HG02642 (cell line): ENCODE results near the gene WFDC6.
"Not testable (repeated sequence)": the region's sequence is repeated elsewhere in the genome, so short reads cannot be mapped to it uniquely, and the experiment has no call there.

ENCODE experiments used
- ATAC-seq: cut with Tn5 transposase; IDR thresholded peaks from one replicate; pipeline ENCODE4 v1.9.1; 2021; ENCODE audit warnings: mild to moderate bottlenecking; ENCODE audit not compliant: unreplicated experiment, poor library complexity

Gene WFDC6

DNA sequence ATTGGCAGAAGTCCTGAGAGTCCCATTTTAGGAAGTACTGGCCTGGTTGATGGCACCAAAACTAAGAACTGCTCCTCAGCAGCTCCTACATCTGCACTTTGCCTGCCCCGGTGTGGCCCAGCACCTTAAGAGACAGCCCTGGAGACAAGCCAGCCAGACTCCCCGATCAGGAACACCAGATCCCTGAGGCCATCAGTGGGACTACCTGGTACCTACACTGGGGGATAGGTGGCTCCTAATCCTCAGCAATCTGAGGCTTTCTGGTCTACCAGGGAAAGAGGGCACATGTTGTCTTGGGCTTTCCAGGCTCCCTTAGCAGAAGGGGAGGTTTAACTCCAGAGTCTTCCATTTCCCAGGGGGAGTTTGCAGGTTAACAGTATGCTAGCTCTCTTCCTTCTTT, at the start of gene WFDC6:
TSS of gene WFDC6 (minus strand) at position 101 of the 400 bp plus-strand sequence. CDS start at position 26, 75 bp downstream.
- no peak for ATAC-seq

DNA sequence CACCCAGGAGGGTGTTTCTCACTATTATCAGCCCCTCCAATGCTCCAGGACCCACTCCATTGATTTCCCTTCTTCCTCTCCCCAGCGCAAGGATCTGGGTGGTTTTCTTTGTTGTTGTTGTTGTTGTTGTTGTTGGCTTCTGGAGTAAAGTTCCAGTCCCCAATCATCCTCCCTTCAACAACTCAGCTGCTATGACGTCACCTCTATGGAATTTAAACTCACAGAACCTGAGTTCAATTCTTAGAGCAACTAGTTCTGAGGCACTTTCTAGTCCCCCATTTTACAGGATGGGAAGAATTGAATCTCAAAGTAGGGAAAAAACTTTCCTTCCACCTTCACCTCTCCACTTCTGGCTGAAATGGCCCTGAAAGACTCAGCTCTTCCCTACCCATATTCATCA, 49.5 kb upstream of the WFDC6 start:
- no peak for ATAC-seq

DNA sequence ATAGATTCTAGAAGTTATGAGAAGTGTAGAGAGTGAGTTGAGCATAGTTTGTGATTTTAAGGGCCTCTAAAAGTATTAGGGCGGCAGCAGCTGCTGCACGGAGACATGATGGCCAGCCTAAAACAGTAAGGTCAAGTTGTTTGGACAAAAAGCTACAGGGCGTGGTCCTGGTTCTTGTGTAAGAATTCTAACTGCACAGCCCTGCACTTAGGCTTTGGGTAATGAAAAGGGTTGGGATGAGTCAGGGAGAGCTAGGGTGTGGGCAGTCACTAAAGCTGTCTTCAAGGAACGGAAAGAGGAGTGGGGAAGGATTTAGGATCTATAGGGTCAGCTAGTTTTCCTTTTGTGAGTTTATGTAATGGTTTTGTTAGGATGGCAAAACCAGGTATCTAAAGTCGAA, 46.7 kb upstream of the WFDC6 start:
- ATAC-seq: not testable (repeated sequence)

DNA sequence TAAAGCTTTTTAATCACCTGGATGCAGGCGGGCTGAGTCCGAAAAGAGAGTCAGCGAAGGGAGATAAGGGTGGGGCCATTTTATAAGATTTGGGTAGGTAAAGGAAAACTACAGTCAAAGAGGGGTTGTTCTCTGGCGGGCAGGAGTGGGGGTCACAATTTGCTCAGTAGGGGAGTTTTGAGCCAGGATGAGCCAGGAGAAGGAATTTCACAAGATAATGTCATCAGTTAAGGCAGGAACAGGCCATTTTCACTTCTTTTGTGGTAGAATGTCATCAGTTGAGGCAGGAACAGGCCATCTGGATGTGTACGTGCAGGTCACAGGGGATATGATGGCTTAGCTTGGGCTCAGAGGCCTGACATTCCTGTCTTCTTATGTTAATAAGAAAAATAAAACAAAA, 45.0 kb upstream of the WFDC6 start:
- ATAC-seq: not testable (repeated sequence)

DNA sequence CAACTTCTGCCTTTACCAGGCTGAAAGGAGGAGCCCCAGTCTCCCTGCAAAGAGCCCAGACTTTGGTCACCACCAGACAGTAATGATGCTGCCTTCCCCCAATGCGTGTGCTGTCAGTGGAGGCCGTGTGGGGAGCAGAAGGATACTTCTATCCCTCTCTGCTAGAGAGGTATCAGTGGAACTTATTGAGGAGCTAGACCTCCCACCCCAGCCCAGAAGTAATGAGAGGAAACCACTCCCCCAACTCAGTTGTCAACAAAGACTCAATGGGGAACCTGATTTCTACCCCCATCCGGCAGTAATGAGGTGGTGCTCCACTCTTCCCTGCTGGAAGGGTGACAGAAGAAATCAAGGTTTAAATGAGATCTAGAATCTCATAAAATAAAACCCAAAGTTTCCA, 44.2 kb upstream of the WFDC6 start:
- ATAC-seq: no peak

DNA sequence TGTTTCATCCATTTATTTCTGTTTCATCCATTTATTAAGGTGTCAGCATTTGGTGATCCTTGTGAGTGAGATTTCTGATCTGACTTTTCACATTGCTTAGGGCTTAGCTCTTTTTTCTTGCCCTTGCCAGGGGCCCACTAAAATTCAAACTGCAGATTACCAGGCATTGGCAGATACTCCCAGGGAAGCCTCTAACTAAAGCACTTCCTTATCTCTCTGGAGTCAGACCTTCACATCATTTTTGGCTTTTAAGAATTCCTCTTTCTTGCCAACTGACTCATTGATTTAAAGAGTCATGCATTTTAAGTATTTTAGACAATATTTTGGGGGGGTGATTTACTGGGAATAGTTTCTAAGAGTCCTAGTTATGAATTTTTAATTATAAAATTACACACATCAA, 42.4 kb upstream of the WFDC6 start:
- ATAC-seq: no peak

DNA sequence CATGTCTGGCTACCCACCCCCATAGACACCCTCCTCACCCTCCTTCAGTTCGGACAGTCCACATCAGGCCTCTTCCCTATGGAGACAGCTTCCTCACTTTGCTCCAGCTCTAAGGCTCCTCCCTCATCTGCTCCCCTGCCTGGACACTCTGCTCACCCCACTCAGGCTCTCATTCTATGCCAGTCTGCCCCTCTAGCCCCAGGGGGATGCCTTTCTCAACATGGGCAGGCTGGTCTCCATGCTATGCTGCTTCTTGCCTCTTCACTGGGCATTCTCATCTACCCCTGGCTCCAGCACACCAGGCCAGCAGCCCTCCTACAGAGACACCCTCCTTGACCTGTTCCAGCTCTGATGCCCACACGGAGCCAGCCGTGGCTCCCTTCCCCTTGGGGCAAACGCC, 39.9 kb upstream of the WFDC6 start, which contains the start of gene WFDC8:
TSS of gene WFDC8 (minus strand) at position 101 of the 400 bp plus-strand sequence. CDS start at position 64, 37 bp downstream.
- ATAC-seq: no peak

DNA sequence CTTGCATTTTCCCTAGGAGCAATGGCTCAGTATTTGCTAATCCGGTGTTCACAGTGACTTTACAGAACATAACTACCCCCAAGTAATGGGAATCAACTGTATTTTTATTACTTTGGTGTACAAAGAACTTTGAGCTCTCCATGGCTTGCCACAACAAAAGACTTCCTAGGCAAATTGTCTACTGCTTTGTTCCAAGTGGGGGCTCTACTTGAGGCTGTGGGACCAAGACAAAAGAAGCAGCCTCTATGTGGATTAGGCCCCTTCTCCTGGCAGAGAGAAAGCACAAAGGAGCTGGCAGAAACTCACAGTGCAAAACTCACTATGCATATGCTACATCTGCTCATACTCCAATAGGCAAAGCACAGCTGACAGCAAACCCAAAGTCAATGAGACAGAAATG, 38.9 kb upstream of the WFDC6 start:
- no peak for ATAC-seq

DNA sequence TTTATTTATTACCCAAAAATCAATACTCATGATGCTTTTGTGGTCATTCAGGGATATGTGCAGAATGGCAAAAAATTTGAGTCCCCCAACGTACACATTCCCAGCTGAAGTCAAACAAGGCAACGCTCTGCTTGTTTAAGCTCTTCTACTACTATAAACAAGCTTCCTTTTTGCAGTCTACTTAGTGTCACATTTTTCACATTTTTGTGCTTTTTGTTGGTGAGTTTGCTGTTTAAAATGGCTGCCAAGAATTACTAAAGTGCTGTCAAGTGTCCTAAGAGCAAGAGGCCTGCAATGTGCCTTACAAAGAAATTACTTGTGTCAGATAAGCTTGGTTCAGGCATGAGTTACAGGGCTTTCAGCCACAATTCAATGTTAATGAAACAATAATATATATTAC, 37.7 kb upstream of the WFDC6 start:
- ATAC-seq: no peak

DNA sequence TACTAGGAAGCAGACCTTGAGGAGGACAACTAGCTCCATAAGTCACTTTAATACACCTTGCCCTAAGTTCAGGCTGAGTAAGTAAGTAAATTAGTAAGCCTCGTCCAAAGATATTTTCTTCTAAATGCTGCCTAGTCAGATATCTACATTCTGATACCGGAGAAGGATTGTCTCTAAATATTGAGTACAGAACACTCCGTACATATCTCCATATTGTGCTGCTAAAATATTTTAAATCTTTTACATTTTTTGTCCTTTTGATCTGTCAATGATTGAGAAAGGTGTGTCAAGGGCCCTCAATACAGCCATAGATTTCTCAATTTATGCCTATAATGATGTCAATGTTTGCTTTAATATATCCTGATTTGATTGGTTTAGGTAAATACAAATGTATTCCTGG, 36.6 kb upstream of the WFDC6 start:
- ATAC-seq: no peak

DNA sequence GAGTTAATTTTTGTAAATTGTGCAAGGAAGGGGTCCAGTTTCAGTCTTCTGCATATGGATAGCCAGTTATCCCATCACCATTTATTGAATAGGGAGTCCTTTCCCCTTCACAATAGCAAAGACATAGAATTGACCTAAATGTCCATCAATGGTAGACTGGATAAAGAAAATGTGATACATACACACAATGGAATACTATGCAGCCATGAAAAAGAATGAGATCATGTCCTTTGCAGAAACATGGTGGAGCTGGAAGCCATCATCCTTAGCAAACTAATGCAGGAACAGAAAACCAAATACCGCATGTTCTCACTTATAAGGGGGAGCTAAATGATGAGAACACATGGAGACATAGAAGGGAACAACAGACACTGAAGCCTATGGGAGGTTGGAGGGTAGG, 30.4 kb upstream of the WFDC6 start:
- ATAC-seq: not testable (repeated sequence)

DNA sequence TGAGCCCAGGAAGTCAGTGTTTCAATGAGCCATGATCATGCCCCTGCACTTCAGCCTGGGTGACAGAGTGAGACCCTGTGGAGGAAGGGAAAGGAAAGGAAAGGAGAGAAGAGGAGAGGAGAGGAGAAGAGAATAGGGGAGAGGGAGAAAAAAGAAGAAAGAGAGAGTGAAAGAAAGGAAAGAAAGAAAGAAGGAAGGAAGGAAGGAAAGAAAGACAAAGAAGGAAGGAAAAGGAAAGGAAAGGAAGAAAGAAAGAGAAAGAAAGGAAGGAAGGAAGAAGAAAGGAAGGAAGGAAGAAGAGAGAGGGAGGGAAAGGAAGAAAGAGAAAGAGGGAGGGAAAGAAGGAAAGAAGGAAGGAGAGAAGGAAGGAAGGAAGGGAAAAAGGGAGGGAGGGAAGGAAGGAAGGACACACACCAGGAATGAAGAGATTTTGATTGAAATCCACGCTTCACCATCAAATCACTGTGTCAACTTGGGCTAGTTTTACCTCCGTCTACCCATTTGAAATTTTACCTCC, 25.5 kb upstream of the WFDC6 start:
- no peak for ATAC-seq

DNA sequence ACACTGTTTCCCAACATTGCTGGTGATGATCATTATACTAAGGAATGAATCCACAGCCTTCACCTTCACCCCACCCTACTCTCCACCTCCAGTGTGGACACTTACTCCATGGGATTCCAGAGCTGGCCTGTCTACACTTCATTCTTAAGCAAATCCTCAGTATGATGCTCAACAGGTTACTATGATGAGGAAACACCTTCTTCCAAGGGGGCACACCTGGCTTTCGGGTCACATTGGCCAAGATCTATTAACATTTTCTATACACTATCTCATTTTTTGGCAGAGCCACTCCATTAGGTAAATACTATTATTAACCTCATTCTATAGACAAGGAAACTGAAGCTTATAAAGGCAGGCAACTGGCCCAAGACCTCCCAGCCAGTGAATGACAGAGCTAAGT, 15.9 kb upstream of the WFDC6 start:
- ATAC-seq: no peak

DNA sequence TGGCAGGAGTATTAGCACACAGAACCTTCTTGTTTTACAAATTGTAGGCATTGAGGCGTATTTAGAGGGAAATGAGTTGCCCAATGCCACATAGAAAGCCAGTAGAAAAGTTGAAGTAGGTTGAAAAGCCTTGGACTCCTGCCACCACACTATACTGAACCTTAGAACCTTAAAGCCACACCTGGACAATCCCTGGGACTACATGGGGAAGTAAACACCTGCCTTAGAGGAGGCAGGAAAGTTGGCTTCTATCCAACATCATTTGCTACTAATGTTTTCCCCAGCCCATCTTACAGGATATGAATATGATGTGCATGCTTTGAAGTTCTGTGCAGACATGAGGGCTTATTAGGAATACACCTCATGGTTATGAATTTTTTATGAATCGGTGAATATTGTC, 13.2 kb upstream of the WFDC6 start:
- ATAC-seq: no peak

DNA sequence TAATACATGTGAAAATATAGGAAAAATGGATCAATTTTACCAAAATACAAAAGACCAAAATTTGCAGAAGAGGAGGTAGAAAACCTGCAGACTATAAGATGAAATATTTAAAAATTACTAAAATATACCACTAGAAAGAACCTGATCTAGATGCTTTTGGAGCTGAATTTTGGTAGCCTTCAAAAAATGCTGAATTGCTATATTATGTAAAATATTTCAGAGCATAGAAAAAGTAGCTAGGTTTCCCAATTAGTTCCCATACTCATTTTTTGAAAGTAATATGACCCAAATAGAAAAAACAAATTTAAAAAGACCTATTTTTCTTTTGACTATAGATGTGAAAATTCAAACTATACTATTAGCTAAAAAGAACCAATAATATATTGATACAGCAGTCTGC, 11.5 kb upstream of the WFDC6 start:
- ATAC-seq: no peak

DNA sequence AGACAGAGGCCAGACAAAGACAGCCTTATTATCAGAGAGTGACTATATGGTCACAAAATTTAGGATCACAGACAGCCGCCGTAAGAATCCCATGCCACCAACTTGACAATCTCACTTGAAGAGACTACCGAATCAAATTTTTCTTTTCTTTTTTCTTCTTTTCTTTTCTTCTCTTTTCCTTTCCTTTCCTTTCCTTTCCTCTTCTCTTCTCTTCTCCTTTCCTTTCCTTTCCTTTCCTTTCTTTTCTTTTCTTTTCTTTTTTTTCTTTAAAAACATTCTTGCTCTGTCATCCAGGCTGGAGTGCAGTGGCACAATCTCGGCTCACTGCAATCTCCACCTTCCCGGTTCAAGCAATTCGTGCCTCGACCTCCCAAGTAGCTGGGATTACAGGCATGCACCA, 9.1 kb upstream of the WFDC6 start:
- ATAC-seq: no peak

DNA sequence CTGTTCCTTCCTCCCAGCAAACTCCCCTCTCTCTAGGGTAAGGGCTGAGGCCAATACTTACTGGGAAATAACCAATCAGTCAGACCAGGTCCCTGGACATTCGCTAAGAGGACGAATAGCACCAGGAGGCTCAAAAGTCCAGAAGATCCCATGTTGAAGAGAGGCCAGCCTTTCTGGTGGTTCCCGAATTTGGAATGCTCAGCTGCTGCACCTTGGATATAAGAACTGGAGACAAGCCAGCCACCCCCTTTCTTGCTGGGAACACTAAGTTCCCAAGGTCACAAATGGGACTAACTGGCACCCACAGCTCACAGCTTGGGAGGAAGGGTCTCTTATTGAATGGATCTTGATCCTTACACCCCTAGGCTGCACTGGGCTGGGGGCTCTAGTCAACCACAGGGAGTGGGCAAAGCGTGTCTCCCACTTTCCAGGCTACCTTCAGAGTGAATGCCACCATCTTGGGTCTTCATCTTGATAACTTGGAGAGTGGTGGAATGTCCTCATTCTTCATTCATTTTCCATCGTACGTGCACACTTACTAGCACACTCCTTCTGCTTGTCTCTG, 8.0 kb upstream of the WFDC6 start, which contains the start of gene EPPIN:
TSS of gene EPPIN (minus strand) at position 196 of the 565 bp plus-strand sequence. CDS start at position 152, 44 bp downstream.
- ATAC-seq: no peak

DNA sequence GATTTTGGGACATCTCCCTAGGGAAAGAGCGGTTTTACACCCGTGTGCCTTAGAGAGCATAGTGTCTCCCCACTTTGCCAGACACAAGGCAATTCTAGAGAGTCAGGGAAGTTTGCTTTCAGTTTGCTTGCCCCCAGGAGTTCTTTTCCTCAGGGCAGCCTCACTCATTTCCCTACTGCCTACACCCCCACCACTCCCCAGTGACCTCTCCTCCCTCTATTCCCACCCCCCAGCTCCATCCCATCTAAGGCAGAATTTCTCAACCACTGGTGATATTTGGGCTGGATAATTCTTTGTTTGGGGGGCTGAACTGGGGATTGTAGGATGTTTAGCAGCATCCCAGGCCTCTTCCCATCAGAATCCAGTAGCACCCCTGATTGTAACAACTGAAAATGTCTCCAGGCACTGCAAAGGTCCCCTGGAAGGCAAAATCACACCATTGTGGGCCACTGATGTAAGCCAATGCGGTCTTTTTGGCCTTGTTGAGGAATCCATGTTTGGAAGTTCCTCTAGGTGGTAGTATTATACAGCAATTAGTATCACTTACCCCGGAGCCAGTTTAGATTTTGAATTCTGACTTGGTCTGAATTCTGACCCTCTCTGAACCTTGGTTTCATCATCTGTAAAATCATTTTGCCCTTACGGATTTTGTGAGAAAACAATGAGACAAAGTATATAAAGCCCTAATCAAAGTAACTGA, 6.6 kb upstream of the WFDC6 start:
- no peak for ATAC-seq

DNA sequence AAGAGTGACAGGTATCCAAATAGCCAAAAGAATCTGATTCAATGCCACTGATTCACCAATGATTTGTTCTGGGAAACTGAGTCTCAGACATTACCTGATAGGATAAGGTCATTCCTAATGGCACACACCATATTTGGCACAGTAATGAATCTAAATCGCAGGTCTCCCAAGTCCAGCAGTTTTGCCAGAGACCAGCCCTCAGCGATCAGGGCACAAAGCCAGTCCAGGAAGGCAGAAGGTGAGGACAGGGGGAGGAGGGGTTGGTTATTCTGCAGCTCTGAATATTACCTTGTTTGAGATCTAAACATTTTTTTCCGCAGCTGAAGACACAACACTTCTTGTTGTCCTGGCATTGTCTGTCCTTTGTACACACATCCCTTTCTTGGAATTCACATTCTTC, 6.1 kb upstream of the WFDC6 start:
- ATAC-seq: no peak

DNA sequence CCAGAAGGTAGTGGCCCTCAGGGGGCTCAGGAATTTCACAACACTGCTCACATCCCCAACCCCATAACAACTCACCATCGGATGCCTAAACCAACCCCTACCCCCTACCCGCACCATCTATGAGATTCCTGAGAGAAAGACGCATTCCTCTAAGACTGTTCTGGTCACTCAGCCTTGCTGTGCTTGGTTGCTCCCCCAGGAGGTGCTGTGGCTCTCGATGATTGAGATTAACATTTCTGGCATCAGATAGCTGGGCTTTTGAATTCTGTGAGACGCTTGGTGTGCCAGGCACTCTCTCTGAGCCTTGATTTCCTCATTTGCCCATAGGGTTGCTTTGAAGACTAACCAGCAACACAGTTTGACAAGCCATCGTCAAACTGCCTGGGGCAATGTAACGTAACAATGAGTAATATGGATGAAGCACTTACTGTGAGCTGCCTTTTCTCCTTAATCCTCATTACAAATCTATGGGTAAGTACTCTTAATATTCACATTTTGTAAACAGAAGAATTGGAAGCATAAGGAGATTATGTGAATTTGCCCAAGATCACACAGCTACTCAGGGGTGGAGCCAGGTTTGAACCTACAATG, 978 bp downstream of the WFDC6 start:
- ATAC-seq: no peak

DNA sequence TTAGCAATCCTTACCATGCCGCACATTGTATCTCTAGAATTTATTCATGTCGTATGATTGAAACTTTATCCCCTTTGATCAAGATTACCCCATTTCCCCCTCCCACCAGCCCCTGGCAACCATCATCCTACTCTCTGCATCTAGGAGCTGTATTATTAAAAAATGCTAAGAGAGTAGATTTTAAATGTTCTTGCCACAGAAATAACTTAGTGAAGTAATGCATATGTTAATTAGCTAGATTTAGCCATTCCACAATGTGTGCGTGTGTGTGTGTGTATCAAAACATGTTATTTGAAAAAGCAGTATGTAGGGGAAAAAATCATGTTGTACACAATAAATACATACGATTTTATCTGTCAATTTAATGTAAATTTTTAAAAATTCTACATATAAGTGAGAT, 12.0 kb downstream of the WFDC6 start:
- no peak for ATAC-seq
